ENCODE data around the gene PIN1. TPM values are rescaled to one million over a fixed set of nuclear protein-coding genes. Genes with fewer than 3 reads are reported as not detected.

Gene PIN1
- total RNA-seq, 1 experiment from 2014 or later, result 63.3 TPM

GRCh38 chr19:9871626-9872338 lies 36.7 kb downstream of the PIN1 start:
- Histone ChIP-seq H3K4me3 (ENCODE audit: low read depth, low read length) (no peak overlapping the region), H3K27me3 (replicated peaks; ENCODE audit: control insufficient read depth, insufficient read depth, low read length) (no peaks in the 10 kb centered on the region), H3K9me3 (no peaks in the 10 kb centered on the region), H3K4me1 (peaks cover 6% of the 10 kb centered on the region; the same call in 1 of the 2 replicates), H3K36me3 (ENCODE audit: control insufficient read depth, insufficient read depth, low read length) (no peaks in the 10 kb centered on the region)
- peak overlapping the region; percentile 50 for H3K27ac Mint-ChIP-seq (ENCODE audit: unreplicated experiment)
- H3K4me1 Mint-ChIP-seq (ENCODE audit: low read depth, unreplicated experiment), result peaks cover 7% of the 10 kb centered on the region
- no peaks in the 10 kb centered on the region for H3K9me3 Mint-ChIP-seq (ENCODE audit: unreplicated experiment)
- intact Hi-C loops (cut with micrococcal nuclease; ENCODE audit: unreplicated experiment), result no loop called here
- CTCF ChIA-PET, result interaction anchor here (0.6 kb wide), 1 partner anchor 128 kb away, joined by 5 read pairs; no protein-coding TSS in a partner anchor
- POLR2A ChIA-PET, result interaction anchor here (0.6 to 0.7 kb wide), 2 partner anchors 33 to 699 kb away, joined by 5 to 7 read pairs; no protein-coding TSS in a partner anchor
- no peaks in the 10 kb centered on the region for H3K27me3 Mint-ChIP-seq (ENCODE audit: insufficient read depth, unreplicated experiment)
- TF ChIP-seq, protein P1, sequence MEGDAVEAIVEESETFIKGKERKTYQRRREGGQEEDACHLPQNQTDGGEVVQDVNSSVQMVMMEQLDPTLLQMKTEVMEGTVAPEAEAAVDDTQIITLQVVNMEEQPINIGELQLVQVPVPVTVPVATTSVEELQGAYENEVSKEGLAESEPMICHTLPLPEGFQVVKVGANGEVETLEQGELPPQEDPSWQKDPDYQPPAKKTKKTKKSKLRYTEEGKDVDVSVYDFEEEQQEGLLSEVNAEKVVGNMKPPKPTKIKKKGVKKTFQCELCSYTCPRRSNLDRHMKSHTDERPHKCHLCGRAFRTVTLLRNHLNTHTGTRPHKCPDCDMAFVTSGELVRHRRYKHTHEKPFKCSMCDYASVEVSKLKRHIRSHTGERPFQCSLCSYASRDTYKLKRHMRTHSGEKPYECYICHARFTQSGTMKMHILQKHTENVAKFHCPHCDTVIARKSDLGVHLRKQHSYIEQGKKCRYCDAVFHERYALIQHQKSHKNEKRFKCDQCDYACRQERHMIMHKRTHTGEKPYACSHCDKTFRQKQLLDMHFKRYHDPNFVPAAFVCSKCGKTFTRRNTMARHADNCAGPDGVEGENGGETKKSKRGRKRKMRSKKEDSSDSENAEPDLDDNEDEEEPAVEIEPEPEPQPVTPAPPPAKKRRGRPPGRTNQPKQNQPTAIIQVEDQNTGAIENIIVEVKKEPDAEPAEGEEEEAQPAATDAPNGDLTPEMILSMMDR (IDR thresholded peaks at IDR 0.05; ENCODE audit: insufficient read depth in 1 of 2, low read depth in 1 of 2, low read length in 1 of 2, severe bottlenecking in 1 of 2, unreplicated experiment in 1 of 2), result no peak
- H3K36me3 Mint-ChIP-seq (ENCODE audit: insufficient read depth, unreplicated experiment), result no peaks in the 10 kb centered on the region
- H3K4me3 Mint-ChIP-seq (ENCODE audit: unreplicated experiment), result peak overlapping the region; percentile 47
- peak; percentile 44 to 67 for DNase-seq
- BruUV-seq (replicated peaks), result no TSS peak

- H3K9me3 ChIP-seq, result no peaks in the 10 kb centered on the region
- H3K4me3 ChIP-seq (ENCODE audit: low read depth, low read length), result no peak overlapping the region
- ChIA-PET POLR2A (no interaction called here), CTCF (no interaction called here)
- H3K27me3 ChIP-seq (replicated peaks; ENCODE audit: control insufficient read depth, insufficient read depth, low read length), result no peaks in the 10 kb centered on the region
- BruUV-seq (replicated peaks), result no TSS peak
- H3K4me1 ChIP-seq, result peaks cover 6% of the 10 kb centered on the region; the same call in 1 of the 2 replicates
- H3K27ac Mint-ChIP-seq (ENCODE audit: unreplicated experiment), result no peak overlapping the region
- no peak for DNase-seq
- intact Hi-C loops (cut with micrococcal nuclease; ENCODE audit: unreplicated experiment), result no loop called here
- H3K27me3 Mint-ChIP-seq (ENCODE audit: insufficient read depth, unreplicated experiment), result no peaks in the 10 kb centered on the region
- peaks cover 7% of the 10 kb centered on the region for H3K4me1 Mint-ChIP-seq (ENCODE audit: low read depth, unreplicated experiment)
- no peak overlapping the region for H3K4me3 Mint-ChIP-seq (ENCODE audit: unreplicated experiment)
- no peaks in the 10 kb centered on the region for H3K36me3 ChIP-seq (ENCODE audit: control insufficient read depth, insufficient read depth, low read length)
- TF ChIP-seq, protein P1 (IDR thresholded peaks at IDR 0.05; ENCODE audit: insufficient read depth in 1 of 2, low read depth in 1 of 2, low read length in 1 of 2, severe bottlenecking in 1 of 2, unreplicated experiment in 1 of 2), result no peak
- H3K9me3 Mint-ChIP-seq (ENCODE audit: unreplicated experiment), result no peaks in the 10 kb centered on the region
- no peaks in the 10 kb centered on the region for H3K36me3 Mint-ChIP-seq (ENCODE audit: insufficient read depth, unreplicated experiment)
These were observed 37.6 kb downstream of the PIN1 start for GRCh38 chr19:9872618-9873242.

DNA sequence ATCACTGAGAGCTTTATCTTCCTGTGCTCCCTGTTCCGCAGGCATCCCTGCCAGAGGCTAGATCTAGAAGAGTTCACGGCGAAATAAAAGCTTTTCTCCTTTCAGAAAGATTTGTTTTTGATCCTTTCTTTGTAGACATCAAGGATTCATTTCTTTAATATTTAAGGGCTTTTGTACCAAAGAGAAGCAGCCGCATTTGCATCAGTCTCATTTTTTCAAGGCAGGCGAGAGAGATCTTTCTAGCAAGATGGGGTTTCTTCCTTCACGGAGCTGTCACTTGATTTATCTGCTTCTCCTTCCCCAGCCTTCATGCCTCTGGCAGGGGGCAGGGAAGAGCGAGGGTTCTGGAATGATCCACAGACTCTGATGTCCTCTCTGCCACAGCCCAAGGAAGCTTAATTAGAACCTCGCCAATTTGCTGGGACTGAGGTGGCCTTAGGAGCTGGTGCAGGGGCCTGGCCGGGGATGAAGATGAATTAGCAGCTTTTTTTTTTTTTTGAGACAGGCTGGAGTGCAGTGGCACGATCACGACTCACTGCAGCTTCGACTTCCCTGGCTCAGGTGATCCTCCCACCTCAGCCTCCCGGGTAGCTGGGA lies 40.0 kb downstream of the PIN1 start:
- Mint-ChIP-seq H3K4me3 (ENCODE audit: unreplicated experiment) (no peak overlapping the region), H3K27ac (ENCODE audit: unreplicated experiment) (no peak overlapping the region), H3K9me3 (ENCODE audit: unreplicated experiment) (no peaks in the 10 kb centered on the region), H3K36me3 (ENCODE audit: insufficient read depth, unreplicated experiment) (no peaks in the 10 kb centered on the region), H3K4me1 (ENCODE audit: low read depth, unreplicated experiment) (peaks cover 7% of the 10 kb centered on the region), H3K27me3 (ENCODE audit: insufficient read depth, unreplicated experiment) (no peaks in the 10 kb centered on the region)
- H3K36me3 ChIP-seq (ENCODE audit: control insufficient read depth, insufficient read depth, low read length), result no peaks in the 10 kb centered on the region
- peaks cover 6% of the 10 kb centered on the region; the same call in 1 of the 2 replicates for H3K4me1 ChIP-seq
- BruUV-seq (replicated peaks), result no TSS peak
- no peaks in the 10 kb centered on the region for H3K9me3 ChIP-seq
- intact Hi-C loops (cut with micrococcal nuclease; ENCODE audit: unreplicated experiment), result no loop called here
- H3K27me3 ChIP-seq (replicated peaks; ENCODE audit: control insufficient read depth, insufficient read depth, low read length), result no peaks in the 10 kb centered on the region
- CTCF ChIA-PET, result interaction anchor here (0.6 kb wide), 1 partner anchor 1994 kb away, joined by 3 read pairs; no protein-coding TSS in a partner anchor
- POLR2A ChIA-PET, result no interaction called here
- no peak overlapping the region for H3K4me3 ChIP-seq (ENCODE audit: low read depth, low read length)
- no peak for DNase-seq
- TF ChIP-seq, protein P1 (IDR thresholded peaks at IDR 0.05; ENCODE audit: insufficient read depth in 1 of 2, low read depth in 1 of 2, low read length in 1 of 2, severe bottlenecking in 1 of 2, unreplicated experiment in 1 of 2), result no peak

Data from Caco-2 (cell line).